Measurements from ENCODE around the gene PURA. TPM values are rescaled to one million over a fixed set of nuclear protein-coding genes. Genes with fewer than 3 reads are reported as not detected.
A peak's percentile ranks its signal among the peaks of the same experiment; 100 is the strongest.

PURA gene
- total and polyA plus RNA-seq, 2 of the 13 experiments (the other 11 are each of a cell fraction or from before 2014, with no cell fraction given), result 2.0 to 5.0 TPM

GRCh38 chr5:140073296-140073695 is 40.6 kb upstream of the PURA start:
- no TSS peak for BruUV-seq (replicated peaks)
- no peak overlapping the region for H3K9ac ChIP-seq (ENCODE audit: insufficient read depth, low read depth, low read length)
- DNase-seq (ENCODE audit: low spot score) (no peak), ATAC-seq (no peak), FAIRE-seq (no peak)
- no peaks in the 10 kb centered on the region for H3K27me3 ChIP-seq (ENCODE audit: control insufficient read depth in 1 of 2, insufficient read depth in 2 of 2, low read length in 2 of 2)
- no peaks in the 10 kb centered on the region for H3K9me3 ChIP-seq (ENCODE audit: low read length)
- intact Hi-C loops (cut with micrococcal nuclease; ENCODE audit: unreplicated experiment), result loop anchor here (1.0 kb wide), 2 partner anchors 71 to 84 kb away; no protein-coding TSS in a partner anchor
- ChIA-PET POLR2A (no interaction called here), CTCF (ENCODE audit: low intra/inter-chr PET ratio, low total read pairs) (interaction anchor here (1.3 to 4.6 kb wide), 3 partner anchors 40 to 83 kb away, joined by 4 to 40 read pairs (median 37); partner anchors contain the start of gene PURA)
- H3K4me1 ChIP-seq (ENCODE audit: insufficient read depth, low read length), result no peaks in the 10 kb centered on the region
- in situ Hi-C loops (cut with HindIII; ENCODE audit: extremely low pct_ligation_motif_present, low pct_unique_long_range_greater_than_20kb), result loop anchor here (5.0 kb wide), 1 partner anchor 84 kb away; no protein-coding TSS in a partner anchor
- WGBS (ENCODE audit: low lambda C conversion rate), result under 1% methylated on average over 4 of the region's 4 CpGs
- H3K27ac ChIP-seq (ENCODE audit: extremely low read length, insufficient read depth, low read length), result no peak overlapping the region
- H2AFZ ChIP-seq (ENCODE audit: low read length), result no peak overlapping the region
- TF ChIP-seq ZNF883 (CRISPR knock-in tag; IDR thresholded peaks at IDR 0.05; ENCODE audit: not compliant biosample characterization), result no peak
- peak; percentile 24; the same call in 1 of the 2 replicates for TF ChIP-seq ARID3A (IDR thresholded peaks at IDR 0.05; ENCODE audit: low read depth, low read length)
- TF ChIP-seq NR0B2 (CRISPR knock-in tag; IDR thresholded peaks at IDR 0.05), result no peak
- TF ChIP-seq SMC3 (IDR thresholded peaks at IDR 0.05; ENCODE audit: low read length), result peak; percentile 34
- TF ChIP-seq ZBTB2 (CRISPR knock-in tag; IDR thresholded peaks at IDR 0.05; ENCODE audit: low read depth), result no peak
- peak; percentile 32; the same call in 1 of the 2 replicates for TF ChIP-seq CTCF (CRISPR knock-in tag; IDR thresholded peaks at IDR 0.05)
- no peak for TF ChIP-seq RXRA (CRISPR knock-in tag; IDR thresholded peaks at IDR 0.05)
- TF ChIP-seq STAG1 (CRISPR knock-in tag; IDR thresholded peaks at IDR 0.05), result peak; percentile 55
- no peak for TF ChIP-seq CERS6 (CRISPR knock-in tag; IDR thresholded peaks at IDR 0.05)
- H3K4me3 ChIP-seq (replicated peaks in 1 of 3; ENCODE audit: insufficient read depth in 1 of 3, low read depth in 2 of 3, low read length in 3 of 3), result no peak overlapping the region
- H3K79me2 ChIP-seq (ENCODE audit: insufficient read depth, low read length), result no peaks in the 10 kb centered on the region
- no peak overlapping the region for H3K4me2 ChIP-seq (ENCODE audit: low read depth, low read length)
- H3K36me3 ChIP-seq (replicated peaks in 1 of 2; ENCODE audit: control insufficient read depth in 1 of 2, insufficient read depth in 2 of 2, low read length in 2 of 2), result no peaks in the 10 kb centered on the region
- no peaks in the 10 kb centered on the region for H4K20me1 ChIP-seq (ENCODE audit: insufficient read depth, low read length)
